AG04449 (cell line): ENCODE measurements around the gene ANAPC2.

Experiments
- CTCF ChIA-PET: fragments of 350-600 bp; formaldehyde crosslinking; extraction: SDS; loops from one replicate; lab custom pipeline; 2021; ENCODE audit warnings: antibody characterized with exemption; lab: Yijun Ruan, JAX
- POLR2A ChIA-PET: fragments of 400-600, 350-600 bp; formaldehyde crosslinking; extraction: SDS; loops from one replicate; lab custom pipeline; 2020; ENCODE audit warnings: antibody characterized with exemption, inconsistent platforms; lab: Yijun Ruan, JAX
- DNase-seq: peaks from one replicate; pipeline ENCODE4 v3.0.0-alpha.2; 2010; ENCODE audit warnings: low read depth, low spot score
- H3K4me3 ChIP-seq: 2 replicates; pipeline ENCODE4 v1.5.1; 2011; ENCODE audit warnings: low read depth, mild to moderate bottlenecking, control low read depth, low read length
- CTCF ChIP-seq: IDR thresholded peaks from one replicate; pipeline ENCODE4 v1.5.1; 2011; ENCODE audit warnings: mild to moderate bottlenecking, moderate library complexity, low read length, control low read depth, inconsistent platforms; ENCODE audit not compliant: insufficient read depth; ENCODE audit errors: missing control alignments

The ANAPC2 gene

GRCh38 chr9:137227853-137228505 is 39.6 kb upstream of the ANAPC2 start:
- TF ChIP-seq CTCF: no peak
- ChIA-PET POLR2A (interaction anchor here (1.0 to 2.5 kb wide), 5 partner anchors 13 to 181 kb away, joined by 3 to 14 read pairs (median 4); partner anchors contain the start of genes ANAPC2, SSNA1 and TUBB4B), CTCF (interaction anchor here (0.8 to 6.6 kb wide), 26 partner anchors 9 to 193 kb away, joined by 3 to 139 read pairs (median 5); partner anchors contain the start of genes ANAPC2, DPP7, NELFB and NPDC1)
- H3K4me3 ChIP-seq: no peak overlapping the region
- DNase-seq: no peak

- CTCF ChIA-PET: interaction anchor here (0.9 to 6.6 kb wide), 27 partner anchors 8 to 192 kb away, joined by 3 to 139 read pairs (median 5); partner anchors contain the start of genes ANAPC2, DPP7, NPDC1 and SAPCD2
- POLR2A ChIA-PET: interaction anchor here (1.0 to 2.5 kb wide), 5 partner anchors 13 to 181 kb away, joined by 3 to 14 read pairs (median 4); partner anchors contain the start of genes ANAPC2, SSNA1 and TUBB4B
- no peak for DNase-seq
- no peak within 1 kb of the TSS for H3K4me3 ChIP-seq
- peak; percentile 93 for TF ChIP-seq CTCF
Measured at GRCh38 chr9:137227054-137227852, 38.9 kb upstream of the ANAPC2 start, which contains the start of gene RNF224. TSS of gene RNF224 (plus strand) at chr9:137227502. CDS start at chr9:137228336, 834 bp downstream.

- TF ChIP-seq CTCF: no peak
- POLR2A ChIA-PET: interaction anchor here (1.1 to 2.5 kb wide), 3 partner anchors 14 to 38 kb away, joined by 4 to 14 read pairs (median 5); partner anchors contain the start of genes ANAPC2, SSNA1 and TUBB4B
- no peak for DNase-seq
- H3K4me3 ChIP-seq: no peak overlapping the region
- CTCF ChIA-PET: interaction anchor here (0.7 to 6.6 kb wide), 22 partner anchors 11 to 197 kb away, joined by 3 to 139 read pairs (median 5); partner anchors contain the start of genes ANAPC2, EXD3, NPDC1 and SAPCD2
Measured at GRCh38 chr9:137226338-137227053, 38.1 kb upstream of the ANAPC2 start.

- TF ChIP-seq CTCF: no peak
- no peak for DNase-seq
- H3K4me3 ChIP-seq: no peak overlapping the region
- ChIA-PET CTCF (interaction anchor here (0.7 to 6.6 kb wide), 15 partner anchors 10 to 197 kb away, joined by 3 to 139 read pairs (median 5); partner anchors contain the start of genes EXD3, NPDC1, SAPCD2 and TUBB4B), POLR2A (interaction anchor here (2.5 kb wide), 1 partner anchor 15 kb away, joined by 14 read pairs; the partner anchor contains the start of gene TUBB4B)
Measured at GRCh38 chr9:137225699-137226331, 37.5 kb upstream of the ANAPC2 start.

GRCh38 chr9:137224830-137225694 is 36.7 kb upstream of the ANAPC2 start, which contains the start of gene CYSRT1:
TSS of gene CYSRT1 (plus strand) at chr9:137225174. CDS start at chr9:137225622, 448 bp downstream.
- no peak for TF ChIP-seq CTCF
- POLR2A ChIA-PET: no interaction called here
- no peak for DNase-seq
- CTCF ChIA-PET: interaction anchor here (0.7 to 6.6 kb wide), 7 partner anchors 9 to 198 kb away, joined by 3 to 139 read pairs (median 7); partner anchors contain the start of genes EXD3, NPDC1 and TUBB4B
- H3K4me3 ChIP-seq: peak within 1 kb of the TSS; percentile 87
